Measurements from ENCODE around the gene PRR23C.
"Not testable (repeated sequence)": the region's sequence is repeated elsewhere in the genome, so short reads cannot be mapped to it uniquely, and the experiment has no call there.

The PRR23C gene

DNA sequence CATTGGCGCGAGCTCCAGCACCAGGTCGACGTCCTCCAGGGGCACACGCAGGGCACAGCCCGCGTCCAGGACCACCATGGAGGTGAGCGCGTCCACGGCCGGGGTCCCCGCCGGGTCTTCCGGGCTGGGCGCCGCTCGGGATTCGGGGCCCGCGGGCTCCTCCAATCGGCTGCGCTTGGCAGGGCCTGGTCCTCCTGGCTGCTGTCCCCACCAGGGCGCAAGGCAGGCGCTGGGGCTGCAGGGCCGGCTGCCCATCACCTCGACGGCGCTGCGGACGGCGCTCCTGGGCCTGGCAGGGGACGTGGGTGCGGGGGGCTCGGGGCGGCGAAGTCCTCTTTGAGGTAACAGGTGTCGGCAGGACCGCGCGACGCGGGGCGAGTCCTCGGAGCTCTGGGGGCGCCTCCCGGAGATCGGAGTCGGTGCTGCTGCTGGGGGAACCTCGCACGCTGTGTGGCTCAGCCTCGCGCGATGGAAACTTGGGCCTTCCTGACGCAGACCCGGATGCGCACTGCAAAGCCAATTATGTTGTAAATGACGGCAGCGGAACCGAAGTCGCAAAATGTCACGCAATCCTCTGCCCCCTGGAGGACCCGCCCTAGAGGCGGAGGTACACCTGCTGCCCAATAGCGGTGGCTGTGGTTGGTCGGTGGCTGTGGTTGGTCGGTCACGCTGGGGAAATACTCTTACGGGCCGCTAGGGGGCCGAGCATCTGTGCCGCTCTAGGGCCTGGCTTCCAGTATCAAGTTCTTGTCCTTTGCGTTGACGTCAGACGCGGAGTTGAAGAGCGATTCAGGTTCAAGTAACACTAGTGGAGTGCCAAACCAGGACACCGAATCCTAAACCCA is at the start of gene PRR23C:
Gene PRR23C, minus strand, starts transcription at position 527 of the 845 bp plus-strand sequence. Its CDS starts 272 bp downstream, at position 255.
- no peak for DNase-seq (ENCODE audit: low read depth in 1 of 2, low spot score in 1 of 2)

DNA sequence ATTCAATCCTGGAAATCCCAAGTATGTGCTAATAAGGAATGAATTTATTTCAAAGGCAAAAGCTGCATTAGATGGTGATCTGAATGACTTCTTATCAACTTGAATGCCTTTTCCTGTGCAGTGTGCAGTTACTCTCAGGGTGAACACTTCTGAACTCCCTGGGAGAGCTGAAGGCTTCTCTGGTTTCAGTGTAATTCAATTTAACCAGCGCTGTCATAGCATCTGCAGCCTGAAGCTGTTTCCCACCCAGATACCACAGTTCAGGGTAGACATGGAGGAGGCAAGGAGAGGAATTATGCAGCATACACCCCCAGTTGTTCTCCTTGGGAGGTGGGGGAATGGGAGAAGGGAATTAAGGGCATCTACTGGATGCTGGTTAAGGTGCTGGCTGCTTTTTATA is 49.1 kb upstream of the PRR23C start:
- no peak for DNase-seq (ENCODE audit: low read depth in 1 of 2, low spot score in 1 of 2)

DNA sequence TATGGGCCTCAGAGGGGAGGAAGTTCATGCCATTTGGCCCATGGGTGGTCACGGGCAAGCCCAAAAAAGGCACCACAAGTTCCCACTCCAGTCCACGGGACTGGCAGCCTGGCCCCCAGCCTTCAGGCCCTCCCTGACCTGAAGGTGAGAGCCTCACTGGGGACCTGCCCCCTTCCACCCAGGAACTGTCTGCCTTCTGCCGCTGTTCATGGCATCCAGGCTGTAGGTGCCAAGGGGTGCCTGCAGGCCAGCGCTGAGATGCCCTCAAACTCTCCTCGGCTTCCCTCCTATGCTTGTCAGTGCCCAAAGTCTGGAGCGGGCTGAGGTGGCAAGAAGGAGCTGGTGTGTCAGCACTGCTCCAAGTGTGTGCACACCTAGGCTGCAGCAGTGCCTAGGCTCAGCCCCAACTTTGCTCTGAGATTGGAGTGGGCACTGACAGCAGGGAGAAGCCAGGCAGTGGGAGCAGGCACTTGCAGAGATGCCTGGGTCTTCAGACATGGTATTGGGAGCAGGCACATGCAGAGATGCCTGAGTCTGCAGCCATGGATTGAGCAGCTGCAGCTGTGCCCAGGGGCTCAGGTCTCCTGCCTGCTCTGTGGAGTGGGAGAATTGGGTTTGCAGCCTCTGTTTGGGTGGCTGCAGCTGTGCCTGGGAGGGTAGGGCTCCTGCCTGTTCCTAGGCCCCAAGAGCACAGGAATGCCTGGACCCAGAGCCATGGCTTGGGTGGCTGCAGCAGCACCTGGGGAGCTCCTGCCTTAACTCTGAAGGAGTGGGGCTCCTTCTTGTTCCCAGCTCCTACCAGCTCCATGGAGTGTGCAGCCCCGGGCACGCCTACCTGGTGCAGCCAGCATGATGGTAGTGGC is 44.0 kb upstream of the PRR23C start:
- no peak for DNase-seq (ENCODE audit: low read depth in 1 of 2, low spot score in 1 of 2)

DNA sequence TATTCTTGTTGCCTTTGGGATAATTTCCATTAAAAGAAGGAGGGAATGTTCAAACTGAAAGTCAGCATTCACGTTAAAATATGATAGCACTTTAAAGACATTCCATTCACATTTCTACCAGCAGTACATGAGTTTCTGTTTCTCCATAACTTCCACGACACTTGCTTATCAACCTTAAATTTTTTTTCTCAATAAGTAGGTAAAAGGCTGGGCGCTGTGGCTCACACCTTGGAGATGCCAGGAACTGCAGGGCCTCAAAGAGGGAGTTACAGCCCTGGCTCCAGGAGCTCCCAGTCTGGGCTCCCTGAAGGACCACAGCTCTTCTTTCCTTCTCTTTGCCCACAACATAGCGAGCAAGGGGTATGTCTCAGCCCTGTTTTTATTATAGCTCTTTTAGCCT is 42.9 kb upstream of the PRR23C start:
- DNase-seq (ENCODE audit: low read depth in 1 of 2, low spot score in 1 of 2): no peak

DNA sequence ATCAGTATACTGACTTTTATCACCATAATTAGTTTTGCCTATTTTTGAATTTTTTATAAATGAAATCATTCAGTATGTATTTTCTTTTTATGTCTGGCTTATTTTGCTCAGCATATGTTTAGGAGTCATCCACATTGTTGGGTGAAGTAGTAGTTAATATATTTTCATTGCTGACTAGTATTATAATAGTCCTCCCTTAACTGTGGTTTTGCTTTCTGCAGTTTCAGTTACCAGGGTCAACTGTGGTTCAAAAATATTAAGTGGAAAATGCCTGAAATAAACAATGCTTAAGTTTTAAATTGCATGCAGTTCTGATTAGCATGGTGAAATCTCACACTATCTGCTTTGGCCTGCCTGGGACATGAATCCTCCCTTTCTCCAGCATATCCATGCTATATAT is 39.5 kb upstream of the PRR23C start:
- DNase-seq (ENCODE audit: low read depth in 1 of 2, low spot score in 1 of 2): no peak

DNA sequence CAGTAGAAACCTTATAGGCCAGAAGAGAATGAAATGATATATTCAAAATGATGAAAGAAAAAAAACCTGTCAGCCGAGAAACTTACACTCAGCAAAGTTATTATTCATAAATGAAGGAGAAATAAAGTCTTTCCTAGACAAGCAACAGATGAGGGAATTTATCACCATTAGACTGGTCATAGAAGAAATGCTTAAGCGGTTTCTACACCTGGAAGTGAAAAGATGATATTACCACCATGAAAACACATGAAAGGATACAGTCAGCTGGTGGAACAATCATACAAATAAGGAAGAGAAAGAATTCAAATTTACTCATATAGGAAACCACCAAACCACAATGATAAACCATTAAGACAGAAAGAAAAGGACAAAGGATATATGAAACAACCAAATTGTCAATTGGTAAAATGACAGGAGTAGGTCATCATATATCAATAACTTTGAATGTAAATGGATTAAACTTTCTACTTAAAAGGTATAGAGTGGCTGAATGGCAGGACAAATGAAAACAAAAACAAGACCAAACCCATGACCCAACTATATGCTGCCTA is 29.9 kb upstream of the PRR23C start:
- DNase-seq (ENCODE audit: low read depth in 1 of 2, low spot score in 1 of 2): no peak

DNA sequence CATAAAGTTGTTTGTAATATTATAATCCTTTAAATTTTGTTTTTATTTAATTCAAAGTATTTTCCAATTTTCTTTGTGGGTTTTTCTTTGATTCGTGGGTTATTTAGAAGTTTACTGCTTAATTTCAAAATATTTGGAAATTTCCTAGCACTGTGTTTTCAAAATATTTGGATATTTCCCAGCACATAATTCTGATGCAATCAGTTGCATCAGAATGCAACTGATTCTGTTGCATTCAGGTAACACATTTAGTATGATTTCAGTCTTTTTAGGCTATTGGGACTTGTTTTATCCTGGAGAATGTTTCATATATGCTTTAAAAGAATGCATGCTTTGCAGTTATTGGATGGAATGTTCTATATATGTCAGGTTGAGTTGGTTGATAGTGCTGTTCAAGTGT is 18.2 kb upstream of the PRR23C start:
- DNase-seq (ENCODE audit: low read depth in 1 of 2, low spot score in 1 of 2): no peak

DNA sequence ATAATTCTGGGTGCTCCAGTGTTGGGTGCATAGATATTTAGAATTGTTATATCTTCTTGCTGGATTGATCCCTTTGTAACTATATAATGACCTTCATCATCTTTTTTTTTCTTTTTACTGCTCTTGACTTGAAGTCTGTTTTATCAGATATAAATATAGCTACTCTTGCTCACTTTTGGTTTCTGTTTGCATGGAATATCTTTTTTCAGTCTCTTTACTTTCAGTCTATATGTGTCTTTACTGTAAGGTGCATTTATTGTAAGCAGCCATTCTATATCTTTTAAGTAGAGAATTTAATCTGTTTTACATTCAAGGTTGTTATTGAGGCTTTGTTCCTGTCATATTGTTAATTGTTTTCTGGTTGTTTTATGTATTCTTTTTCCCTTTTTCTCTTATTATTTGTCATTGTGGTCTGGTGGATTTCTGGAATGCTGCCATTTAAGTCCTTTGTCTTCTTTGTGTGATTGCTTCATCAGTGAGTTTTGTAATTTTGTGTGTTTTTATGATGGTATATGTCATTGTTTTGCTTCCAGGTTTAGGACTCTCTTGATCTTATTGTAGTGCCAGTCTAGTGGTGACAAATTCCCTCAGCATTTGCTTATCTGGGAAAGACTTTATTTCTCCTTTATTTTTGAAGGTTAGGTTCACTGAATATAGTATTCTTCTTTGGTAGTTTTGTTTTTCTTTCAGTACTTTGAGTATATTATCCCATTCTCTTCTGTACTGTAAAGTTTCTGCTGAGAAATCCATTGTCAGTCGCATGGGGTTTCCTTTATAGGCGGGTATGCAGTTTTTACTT is 8.3 kb upstream of the PRR23C start:
- DNase-seq (ENCODE audit: low read depth in 1 of 2, low spot score in 1 of 2): no peak

DNA sequence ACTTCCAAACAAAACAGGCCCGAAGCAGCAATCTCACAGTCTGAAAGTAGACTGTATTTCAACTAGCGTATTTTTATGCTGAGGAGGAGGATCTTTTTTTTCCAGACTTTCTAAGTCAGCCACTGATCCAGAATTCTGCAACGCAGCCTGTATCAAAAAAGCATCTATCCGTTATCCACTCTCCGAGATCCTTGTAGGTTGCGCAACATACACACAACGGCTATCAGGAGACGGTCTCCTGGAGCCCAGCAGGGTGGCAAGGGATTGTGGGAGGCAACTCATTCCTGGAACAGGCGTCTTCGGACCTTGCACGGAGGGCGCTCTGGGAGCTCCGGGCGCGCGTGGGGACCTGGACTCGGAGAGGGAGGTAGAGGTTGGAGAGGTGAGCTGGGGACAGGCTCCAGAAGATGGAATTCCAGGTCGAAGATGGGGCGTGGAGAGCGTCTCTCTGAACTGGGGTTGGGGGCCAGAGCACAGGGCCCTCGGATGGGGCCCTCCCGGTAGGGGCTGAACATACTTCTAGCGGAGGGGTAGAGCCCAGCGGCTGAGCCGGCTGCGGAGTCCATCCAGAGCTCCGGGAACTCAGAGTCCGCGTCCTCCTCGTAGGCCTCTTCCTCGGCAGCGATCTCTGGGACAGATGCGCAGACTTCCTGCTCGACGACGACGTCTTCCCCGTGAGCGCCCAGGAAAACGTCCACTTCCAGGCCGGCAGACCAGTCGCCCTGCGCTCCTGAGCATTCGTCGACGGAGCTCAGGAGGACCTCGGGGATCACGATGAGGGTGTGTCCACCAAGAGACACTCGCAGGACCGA is 932 bp downstream of the PRR23C start:
- DNase-seq (ENCODE audit: low read depth in 1 of 2, low spot score in 1 of 2): no peak

DNA sequence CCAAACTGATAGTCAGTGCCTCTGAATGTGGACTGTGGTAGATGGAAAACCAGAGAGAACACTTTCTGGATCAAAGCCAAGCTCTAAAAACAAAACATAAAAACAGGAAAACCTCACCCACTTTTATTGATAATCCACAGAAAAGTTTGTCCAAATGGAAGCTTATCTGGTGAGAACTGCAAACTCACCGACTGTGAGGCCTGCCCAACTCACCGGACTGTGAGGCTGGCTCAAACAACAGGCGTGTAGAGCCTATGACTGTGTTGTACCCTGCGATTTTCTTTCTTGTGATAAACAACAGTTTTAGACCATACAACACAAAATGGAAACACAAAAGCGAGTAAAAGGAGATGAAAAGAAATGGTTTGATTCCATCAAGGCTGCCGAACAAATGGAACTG is 7.2 kb downstream of the PRR23C start:
- no peak for DNase-seq (ENCODE audit: low read depth in 1 of 2, low spot score in 1 of 2)

DNA sequence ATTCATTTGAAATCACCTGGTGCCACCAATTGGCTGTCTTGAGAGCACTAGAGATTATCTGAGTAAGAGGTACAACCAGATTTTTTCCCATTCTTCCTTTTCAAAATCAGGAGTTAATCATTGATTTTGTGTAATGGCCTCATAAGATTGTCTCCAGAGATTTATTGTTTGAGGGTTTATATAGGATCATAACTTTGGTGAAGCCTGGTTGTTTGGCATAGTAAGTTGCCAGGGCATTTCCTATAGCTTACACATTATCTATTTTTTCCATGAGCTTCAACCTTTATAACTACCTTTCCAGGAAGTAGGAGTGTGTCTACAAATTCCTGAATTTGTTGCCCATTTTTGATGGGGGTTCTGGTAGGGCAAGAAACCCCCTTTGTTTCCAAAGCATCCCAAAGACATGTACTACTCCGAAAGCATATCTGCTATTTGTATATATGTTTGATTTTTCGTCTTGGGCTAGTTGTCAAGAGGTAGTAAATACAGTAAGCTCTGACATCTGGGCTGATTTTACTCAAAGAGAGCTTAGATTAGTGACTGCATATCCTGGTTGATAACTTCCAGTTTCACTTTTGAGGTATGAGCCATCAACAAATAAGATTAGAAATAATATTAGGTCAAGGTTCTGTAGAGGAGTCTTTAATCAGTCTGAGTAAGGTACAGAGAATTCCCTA is 12.2 kb downstream of the PRR23C start:
- DNase-seq (ENCODE audit: low read depth in 1 of 2, low spot score in 1 of 2): no peak

DNA sequence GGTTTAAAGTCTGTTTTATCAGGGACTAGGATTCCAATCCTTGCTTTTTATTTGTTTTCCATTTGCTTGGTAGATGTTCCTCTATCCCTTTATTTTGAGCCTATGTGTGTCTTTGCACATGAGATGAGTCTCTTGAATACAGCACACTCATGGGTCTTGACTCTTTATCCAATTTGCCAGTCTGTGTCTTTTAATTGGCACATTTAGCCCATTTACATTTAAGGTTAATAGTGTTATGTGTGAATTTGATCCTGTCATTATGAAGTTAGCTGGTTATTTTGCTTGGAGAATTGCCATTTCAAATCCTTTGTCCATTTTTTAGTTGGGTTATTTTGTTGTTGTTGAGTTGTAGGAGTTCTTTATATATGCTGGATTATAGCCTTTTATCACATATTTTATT is 14.1 kb downstream of the PRR23C start:
- DNase-seq (ENCODE audit: low read depth in 1 of 2, low spot score in 1 of 2): not testable (repeated sequence)

DNA sequence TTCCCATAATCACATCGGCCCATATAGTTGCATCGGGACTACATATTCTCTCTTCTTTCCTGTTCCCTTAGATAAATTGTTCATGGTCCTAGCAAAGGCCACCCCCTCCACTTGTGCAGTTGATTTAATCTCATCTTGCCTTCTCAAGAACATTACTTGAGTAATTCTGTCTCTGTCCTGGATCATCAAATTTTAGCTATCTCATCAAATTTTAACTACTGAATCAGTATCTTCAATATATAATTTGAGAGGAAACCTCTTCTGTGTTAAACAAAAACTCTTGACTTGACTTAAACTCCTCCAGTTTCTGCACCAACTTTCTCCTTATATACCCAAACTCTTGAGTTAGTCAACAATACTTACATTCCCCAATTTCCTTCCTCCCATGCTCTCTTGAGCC is 19.7 kb downstream of the PRR23C start:
- no peak for DNase-seq (ENCODE audit: low read depth in 1 of 2, low spot score in 1 of 2)

DNA sequence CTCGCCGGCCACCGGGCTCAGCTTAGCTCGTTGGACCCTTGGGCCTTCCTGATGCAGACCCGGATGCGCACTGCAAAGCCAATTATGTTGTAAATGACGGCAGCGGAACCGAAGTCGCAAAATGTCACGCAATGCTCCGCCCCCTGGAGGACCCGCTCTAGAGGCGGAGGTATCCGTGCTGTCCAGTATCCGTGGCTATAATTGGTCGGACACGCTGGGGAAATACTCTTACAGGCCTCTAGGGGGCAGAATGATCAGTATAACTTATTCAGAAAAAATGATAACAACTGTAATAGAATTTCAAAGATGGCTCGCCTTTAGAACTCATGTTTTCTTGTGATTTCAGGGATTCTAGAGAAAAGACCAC is 23.8 kb downstream of the PRR23C start, which contains the start of gene PRR23B:
Gene PRR23B, minus strand, starts transcription at position 59 of the 367 bp plus-strand sequence. CDS start 265 bp downstream, outside the sequence.
- DNase-seq (ENCODE audit: low read depth in 1 of 2, low spot score in 1 of 2): no peak

DNA sequence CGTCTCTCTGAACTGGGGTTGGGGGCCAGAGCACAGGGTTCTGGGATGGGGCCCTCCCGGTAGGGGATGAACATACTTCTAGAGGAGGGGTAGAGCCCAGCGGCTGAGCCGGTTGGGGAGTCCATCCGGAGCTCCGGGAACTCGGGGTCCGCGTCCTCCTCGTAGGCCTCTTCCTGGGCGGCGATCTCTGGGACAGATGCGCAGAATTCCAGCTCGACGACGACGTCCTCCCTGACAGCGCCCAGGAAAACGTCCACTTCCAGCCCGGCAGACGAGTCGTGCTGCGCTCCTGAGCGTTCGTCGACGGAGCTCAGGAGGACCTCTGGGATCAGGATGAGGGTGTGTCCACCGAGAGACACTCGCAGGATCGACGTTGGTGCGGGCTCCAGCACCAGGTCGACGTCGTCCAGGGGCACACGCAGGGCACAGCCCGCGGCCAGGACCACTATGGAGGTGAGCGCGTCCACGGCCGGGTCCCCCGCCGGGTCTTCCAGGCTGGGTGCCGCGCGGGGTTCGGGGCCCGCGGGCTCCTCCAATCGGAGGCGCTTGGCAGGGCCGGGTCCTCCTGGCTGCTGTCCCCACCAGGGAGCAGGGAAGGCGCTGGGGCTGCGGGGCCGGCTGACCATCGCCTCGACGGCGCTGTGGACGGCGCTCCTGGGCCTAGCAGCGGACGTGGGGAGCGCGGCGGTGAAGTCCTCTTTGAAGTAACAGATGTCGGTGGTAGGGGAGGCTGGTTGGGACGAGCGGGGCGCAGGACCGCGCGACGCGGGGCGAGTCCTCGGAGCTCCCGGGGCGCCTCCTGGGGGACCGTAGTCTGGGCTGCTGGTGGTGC is 24.4 kb downstream of the PRR23C start:
- DNase-seq (ENCODE audit: low read depth in 1 of 2, low spot score in 1 of 2): no peak

DNA sequence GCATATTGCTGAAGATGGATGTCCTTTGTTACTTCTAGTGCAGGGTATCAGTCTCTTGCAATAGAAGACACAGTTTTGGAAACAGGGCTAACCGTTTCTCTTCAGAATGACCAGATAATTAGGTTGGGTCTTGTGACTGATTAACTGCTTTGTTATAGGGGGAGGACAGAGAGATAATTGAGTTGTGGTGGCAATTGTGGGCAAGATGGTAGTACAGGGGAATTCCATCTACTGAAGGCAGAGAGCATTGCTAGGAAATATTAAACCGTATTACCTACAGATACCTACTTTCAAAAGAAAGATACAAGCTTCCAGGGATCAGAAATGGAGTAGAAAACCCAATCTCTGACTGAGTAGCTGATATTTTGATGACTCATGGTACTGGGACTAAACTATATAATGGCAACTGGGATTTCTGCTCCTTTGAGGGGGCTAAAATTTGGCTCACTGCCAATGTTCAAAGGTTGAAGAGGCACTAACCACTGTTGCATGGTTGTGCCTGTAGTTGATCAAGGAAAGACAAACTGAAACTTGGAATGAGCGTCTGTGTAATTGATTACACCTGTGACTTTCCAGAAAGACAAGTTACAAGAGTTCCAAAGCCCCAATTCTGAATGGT is 28.2 kb downstream of the PRR23C start:
- DNase-seq (ENCODE audit: low read depth in 1 of 2, low spot score in 1 of 2): no peak

DNA sequence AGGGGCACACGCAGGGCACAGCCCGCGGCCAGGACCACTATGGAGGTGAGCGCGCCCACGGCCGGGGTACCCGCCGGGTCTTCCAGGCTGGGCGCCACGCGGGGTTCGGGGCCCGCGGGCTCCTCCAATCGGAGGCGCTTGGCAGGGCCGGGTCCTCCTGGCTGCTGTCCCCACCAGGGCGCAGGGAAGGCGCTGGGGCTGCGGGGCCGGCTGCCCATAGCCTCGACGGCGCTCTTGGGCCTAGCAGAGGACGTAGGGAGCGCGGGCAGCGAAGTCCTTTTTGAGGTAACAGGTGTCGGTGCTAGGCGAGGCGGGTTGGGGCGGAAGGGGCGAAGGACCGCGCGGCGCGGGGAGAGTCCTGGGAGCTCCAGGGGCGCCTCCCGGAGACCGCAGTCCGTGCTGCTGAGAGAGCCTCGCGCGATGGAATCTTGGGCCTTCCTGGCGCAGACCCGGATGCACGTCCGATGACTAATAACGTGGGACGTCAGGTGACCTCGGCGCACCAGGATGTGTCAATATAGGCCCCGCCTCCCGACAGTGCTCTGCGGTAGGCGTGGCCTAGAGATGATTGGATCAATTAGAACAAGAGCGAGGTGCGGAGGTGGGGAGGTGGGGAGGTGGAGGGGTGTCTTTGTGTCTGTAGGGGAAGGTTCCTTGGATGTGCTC is 38.5 kb downstream of the PRR23C start, which contains the start of gene PRR23A:
Gene PRR23A, minus strand, starts transcription at position 218 of the 666 bp plus-strand sequence. Its CDS starts 0 bp downstream, at position 218.
- no peak for DNase-seq (ENCODE audit: low read depth in 1 of 2, low spot score in 1 of 2)
